OCI-M2 (cell line): ENCODE measurements around the gene TRIM56.
"Not testable (repeated sequence)": the region's sequence is repeated elsewhere in the genome, so short reads cannot be mapped to it uniquely, and the experiment has no call there.

Experiments used
- DNase-seq: peaks from one replicate; lab custom pipeline; 2025; ENCODE audit not compliant: unreplicated experiment; lab: John Stamatoyannopoulos, UW

TRIM56 gene

DNA sequence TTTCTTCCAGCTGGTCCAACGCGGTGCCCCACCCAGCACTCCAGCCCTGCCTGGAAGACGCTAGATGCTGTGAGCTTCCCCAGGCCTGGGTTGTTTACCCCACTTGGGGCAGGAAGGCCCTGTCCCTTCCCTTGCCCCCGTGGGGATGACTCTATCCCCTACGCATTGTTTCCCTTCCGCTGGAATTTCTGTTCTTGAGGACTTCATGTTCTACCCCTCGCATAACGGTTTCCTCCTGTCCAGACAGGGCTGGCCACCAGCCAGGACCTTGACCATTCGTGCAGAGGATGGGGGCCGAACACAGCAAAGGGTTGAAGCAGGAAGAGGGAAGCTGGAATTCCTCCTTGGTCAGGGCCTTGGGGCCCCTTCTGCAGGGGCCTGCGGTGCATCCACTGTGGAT lies 27.0 kb downstream of the TRIM56 start:
- DNase-seq = no peak

DNA sequence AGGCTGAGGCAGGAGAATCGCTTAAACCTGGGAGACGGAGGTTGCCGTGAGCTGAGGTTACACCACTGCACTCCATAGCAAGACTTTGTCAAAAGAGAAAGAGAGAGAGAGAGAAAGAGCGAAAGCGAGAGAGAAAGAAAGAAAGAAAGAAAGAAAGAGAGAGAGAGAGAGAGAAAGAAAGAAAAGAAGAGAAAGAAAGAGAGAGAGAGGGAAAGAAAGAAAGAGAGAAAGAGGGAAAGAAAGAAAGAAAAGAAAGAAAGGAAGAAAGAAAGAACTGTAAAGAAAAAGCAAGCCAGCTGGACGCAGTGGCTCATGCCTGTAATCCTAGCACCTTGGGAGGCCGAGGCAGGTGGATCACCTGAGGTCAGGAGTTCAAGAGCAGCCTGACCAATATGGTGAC lies 27.9 kb downstream of the TRIM56 start:
- DNase-seq = not testable (repeated sequence)

DNA sequence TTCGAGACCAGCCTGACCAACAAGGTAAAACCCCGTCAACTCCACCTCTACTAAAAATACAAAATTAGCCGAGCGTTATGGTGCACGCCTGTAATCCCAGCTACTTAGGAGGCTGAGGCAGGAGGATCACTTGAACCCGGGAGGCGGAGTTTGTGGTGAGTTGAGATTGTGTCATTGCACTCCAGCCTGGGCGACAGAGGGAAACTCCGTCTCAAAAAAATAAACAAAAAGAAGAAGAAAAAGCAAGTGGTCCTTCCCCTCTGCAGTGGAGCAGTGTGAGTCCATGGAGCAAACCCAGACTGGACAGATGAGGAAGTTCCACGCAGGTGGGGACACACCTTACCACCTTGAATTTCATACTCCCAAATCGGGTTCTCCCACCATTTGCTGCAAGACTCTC lies 28.6 kb downstream of the TRIM56 start:
- no peak for DNase-seq

DNA sequence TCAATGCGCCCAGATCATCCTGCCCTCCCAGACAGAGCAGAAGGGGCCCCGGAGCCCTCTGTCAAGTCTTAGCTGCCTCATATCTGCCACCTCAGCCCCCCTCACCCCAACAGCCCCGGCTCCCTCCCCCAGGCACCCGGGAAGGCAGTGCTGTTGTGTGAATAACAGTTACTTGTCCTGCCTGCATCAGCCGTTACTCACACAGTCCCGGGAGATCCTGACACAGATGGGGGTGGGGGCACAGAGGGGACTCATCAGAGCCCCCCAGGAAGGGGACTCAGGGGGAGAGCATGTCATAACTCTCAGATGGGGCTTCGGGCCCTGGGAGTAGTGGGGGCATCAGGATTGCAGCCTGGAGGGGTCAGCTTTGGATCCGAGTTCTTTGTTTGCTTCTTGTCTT lies 29.2 kb downstream of the TRIM56 start:
- no peak for DNase-seq

DNA sequence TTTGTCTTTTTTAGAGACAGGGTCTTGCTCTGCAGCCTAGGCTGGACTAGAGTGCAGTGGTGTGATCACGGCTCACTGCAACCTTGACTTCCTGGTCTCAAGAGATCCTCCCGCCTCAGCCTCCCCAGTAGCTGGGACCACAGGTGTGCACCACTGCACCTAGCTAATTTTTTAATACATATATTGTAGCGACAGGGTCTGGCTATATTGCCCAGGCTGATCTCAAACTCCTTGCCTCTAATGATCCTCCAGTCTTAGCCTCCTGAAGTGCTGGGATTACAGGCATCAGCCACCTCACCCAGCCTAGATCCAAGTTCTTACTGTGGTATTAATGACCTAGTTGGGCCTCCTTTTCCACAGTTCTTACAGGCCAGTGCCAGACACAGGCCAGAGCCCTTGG lies 29.9 kb downstream of the TRIM56 start:
- DNase-seq = no peak

DNA sequence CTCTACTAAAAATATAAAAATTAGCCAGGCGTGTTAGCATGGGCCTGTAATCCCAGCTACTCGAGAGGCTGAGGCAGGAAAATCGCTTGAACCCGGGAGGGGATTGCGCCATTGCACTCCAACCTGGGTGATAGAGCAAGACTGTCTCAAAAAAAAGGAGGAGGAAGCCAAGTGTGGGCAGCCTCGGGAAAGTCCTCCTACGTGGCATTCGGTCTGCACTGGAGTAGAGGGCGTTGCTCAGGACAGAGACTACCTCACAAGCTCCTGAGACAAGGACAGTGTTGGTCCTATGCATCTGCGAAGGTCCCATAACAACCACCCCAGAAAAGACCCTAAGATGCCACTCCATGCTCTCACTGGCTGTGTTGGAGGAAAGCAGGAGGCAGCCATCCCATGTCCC lies 31.6 kb downstream of the TRIM56 start:
- no peak for DNase-seq

DNA sequence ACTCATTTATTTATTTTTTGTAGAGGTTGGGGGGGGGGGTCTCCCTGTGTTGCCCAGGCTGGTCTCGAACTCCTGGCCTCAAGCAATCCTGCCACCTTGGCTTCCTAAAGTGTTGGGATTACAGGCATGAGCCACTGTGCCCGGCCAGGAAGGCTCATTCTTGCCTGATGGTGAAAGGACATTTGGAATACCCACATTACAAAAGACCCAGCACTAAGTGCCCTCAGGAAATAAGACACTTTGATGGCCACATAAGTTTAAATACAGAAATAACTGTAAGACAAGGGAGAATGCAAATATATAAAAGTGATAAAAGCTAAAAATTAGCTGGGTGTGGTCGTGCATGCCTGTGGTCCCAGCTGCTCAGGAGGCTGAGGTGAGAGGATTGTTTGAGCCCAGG lies 33.6 kb downstream of the TRIM56 start:
- DNase-seq = no peak

DNA sequence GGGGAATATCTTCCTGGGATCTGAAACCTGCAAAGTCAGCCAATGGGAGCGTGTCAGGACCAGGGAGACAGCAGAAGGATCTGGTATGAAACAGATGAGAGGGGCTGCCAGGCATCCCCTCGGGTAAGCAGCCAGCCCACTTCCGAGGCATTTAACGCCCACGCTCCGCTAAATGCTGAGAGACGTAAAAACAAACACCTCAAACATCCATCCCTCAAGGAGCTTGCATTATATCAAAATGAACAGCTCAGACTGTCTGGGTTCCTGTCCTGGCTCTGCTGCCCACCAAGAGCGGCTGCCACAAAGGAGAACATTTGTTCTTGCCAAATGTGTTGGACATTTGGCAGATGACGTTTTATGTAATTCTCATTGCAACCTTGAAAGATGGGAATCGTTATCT lies 34.6 kb downstream of the TRIM56 start:
- DNase-seq = no peak

DNA sequence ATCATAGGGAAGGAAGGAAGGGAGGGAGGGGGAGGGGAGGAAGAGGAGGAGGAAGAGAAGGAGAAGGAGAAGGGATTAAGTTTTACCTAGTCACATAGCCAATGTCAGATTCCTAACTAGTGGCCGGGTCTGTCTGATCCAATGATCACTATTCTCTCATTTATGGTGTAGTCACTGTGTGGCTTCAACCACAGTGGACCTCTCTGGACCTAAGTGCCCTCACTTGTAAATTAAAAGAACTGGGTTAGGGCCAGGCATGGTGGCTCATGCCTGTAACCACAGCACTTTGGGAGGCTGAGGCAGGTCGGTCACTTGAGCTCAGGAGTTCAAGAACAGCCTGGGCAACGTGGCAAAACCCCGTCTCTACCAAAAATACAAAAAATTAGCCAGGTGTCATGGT lies 35.0 kb downstream of the TRIM56 start:
- DNase-seq = no peak

DNA sequence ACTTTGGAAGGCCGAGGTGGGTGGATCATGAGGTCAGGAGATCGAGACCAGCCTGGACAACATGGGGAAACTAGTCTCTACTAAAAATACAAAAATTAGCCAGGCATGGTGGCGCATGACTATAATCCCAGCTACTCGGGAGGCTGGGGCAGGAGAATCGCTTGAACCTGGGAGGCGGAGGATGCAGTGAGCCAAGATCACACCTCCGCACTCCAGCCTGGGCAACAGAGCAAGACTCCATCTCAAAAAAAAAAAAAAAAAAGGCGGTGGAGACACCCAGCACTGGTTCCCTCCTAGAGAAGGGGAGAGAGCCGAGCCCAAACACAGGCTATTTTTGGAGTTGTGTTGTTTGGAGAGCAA lies 36.3 kb downstream of the TRIM56 start:
- DNase-seq = not testable (repeated sequence)

DNA sequence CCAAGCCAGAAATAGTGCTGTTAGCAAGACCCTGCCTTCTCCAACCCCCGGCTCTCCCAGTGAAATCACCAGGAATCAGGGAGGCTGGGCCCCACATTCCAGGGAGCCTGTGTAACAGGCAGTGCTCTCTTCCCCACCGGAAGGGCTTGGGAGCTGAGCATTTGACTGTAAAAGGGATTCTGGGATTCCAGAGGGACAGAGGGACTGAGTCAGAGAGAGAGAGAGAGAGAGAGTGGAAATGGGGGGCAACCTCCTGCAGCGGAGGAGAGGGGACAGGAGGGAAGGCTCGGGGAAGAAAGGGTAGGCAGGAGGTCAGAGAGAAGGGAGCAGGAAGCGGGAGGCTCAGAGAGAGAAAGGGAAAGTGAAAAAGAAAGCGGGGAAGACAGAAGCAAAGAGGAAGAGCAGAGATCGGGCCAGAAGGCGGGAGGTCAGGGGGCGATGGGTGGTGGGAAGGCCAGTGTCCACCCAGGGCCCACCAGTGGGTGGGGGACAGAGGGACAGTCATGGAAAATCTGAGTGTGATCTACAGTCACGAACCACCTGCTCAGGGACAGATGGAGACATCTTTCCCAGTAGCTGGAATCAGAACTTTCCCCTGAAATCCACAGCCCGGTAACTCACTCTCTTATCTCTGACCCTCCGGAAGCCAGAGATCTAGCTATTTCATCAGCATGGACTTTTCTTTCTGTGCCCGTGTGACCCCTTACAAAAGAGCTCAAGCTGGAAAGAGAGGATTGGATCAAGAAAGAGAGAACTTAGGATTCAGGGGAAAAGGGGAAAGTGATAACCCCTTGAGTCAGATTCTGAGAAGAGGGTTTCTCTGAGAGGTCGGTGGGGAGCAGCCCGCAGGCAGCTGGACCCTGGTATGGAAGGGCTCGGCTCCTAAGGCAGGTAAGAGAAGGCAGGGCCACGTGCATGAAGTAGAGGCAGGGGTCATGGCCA lies 37.0 kb downstream of the TRIM56 start:
- DNase-seq = no peak

DNA sequence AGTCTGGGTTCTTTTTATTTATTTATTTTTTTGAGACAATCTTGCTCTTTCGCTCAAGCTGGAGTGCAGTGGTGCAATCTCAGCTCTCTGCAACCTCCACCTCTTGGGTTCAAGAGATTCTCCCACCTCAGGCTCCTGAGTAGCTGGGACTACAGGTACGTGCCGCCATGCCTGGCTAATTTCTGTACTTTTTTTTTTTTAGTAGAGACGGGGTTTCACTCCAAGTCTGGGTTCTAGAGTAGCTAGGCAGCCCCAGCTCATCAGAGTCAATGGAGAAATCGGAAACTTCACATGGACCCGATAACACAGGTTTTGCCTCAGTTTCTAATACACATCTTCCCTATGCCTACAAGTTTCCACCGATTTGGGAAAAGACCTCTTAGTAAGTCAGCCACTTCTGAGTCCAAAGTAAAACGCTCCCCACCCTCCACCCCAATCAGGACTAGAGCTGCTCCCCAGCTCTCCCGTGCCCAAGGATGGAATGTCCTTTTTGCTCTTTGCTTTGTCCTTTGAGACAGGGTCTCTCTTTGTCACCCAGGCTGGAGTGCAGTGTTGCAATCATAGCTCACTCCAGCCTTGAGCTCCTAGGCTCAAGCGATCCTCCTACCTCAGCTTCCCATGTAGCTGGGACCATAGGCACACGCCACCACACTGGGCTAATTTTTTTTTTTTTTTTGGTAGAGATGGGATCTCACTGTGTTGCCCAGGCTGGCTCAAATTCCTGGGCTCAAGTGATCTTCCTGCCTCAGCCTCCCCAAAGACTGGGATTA lies 37.8 kb downstream of the TRIM56 start:
- DNase-seq = no peak

DNA sequence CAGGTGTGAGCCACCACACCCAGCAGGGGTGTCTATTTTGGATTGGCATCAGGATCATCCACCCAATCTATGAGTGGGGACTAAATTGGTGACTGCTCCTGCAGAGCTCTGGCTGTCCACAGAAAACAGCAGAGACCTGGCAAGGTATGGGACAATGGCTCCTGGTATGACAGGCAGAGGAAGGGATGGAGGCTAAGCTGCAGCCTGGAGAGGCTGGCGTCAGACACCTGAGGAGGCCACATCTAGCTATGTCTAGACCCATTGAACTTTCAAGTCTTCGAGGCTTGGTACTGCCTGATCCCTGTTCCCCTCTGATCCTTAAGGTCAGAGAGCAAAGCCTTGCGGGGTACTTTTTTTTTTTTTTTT lies 38.4 kb downstream of the TRIM56 start:
- DNase-seq = no peak

DNA sequence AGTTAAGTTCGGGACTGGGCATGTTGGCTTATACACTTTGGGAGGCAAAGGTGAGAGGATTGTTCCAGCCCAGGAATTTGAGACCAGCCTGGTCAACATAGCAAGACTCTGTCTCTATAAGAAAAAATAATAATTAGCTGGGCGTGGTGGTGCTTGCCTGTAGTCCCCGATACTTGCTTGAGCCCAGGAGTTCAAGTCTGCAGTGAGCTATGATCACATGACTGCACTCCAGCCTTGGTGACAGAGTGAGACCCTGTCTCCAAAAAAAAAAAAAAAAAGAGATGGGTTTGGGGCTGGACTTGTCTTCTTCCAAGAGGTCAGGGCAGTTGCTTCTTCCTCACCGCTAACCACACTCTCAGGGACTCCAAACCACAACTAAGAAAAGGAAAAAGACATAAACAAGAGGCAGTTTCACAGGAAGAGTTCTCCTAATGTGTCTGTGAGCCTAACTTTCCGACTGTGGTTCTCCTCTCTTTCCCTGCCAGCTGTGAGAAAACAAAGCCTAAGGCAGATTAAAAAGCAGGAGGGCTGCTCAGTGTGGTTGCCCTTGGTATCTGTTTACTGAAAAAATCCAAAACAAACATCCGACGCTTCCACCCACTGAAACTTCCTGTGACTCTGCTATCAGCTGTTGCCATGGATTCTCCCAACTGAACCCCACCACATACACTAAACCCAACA lies 39.2 kb downstream of the TRIM56 start:
- no peak for DNase-seq

DNA sequence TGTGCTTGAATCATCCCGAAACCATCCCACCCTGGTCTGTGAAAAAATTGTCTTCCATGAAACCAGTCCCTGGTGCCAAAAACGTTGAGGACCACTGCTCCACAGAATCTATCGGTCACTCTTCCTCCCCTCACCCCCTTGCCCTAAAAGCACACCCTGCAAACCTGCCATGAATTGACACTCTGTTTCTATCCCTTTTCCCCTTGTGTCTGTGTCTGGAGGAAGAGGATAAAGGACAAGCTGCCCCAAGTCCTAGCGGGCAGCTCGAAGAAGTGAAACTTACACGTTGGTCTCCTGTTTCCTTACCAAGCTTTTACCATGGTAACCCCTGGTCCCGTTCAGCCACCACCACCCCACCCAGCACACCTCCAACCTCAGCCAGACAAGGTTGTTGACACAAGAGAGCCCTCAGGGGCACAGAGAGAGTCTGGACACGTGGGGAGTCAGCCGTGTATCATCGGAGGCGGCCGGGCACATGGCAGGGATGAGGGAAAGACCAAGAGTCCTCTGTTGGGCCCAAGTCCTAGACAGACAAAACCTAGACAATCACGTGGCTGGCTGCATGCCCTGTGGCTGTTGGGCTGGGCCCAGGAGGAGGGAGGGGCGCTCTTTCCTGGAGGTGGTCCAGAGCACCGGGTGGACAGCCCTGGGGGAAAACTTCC lies 40.8 kb downstream of the TRIM56 start:
- DNase-seq = no peak

DNA sequence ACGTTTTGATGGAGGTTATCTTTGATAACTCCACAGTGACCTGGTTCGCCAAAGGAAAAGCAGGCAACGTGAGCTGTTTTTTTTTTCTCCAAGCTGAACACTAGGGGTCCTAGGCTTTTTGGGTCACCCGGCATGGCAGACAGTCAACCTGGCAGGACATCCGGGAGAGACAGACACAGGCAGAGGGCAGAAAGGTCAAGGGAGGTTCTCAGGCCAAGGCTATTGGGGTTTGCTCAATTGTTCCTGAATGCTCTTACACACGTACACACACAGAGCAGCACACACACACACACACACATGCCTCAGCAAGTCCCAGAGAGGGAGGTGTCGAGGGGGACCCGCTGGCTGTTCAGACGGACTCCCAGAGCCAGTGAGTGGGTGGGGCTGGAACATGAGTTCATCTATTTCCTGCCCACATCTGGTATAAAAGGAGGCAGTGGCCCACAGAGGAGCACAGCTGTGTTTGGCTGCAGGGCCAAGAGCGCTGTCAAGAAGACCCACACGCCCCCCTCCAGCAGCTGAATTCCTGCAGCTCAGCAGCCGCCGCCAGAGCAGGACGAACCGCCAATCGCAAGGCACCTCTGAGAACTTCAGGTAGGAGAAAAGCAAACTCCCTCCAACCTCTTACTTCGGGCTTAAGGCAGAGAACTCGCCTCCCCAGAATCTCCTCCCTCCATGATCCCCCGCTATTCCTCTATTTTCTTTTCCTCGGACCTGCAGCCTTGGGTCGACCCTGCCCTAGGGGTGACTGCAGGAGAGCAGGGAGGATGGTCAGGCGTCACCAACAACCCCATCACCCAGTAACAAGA lies 41.6 kb downstream of the TRIM56 start, which contains the start of gene SERPINE1:
Gene SERPINE1, plus strand, starts transcription at position 454 of the 809 bp plus-strand sequence. CDS start 1,290 bp downstream, outside the sequence.
- no peak for DNase-seq

DNA sequence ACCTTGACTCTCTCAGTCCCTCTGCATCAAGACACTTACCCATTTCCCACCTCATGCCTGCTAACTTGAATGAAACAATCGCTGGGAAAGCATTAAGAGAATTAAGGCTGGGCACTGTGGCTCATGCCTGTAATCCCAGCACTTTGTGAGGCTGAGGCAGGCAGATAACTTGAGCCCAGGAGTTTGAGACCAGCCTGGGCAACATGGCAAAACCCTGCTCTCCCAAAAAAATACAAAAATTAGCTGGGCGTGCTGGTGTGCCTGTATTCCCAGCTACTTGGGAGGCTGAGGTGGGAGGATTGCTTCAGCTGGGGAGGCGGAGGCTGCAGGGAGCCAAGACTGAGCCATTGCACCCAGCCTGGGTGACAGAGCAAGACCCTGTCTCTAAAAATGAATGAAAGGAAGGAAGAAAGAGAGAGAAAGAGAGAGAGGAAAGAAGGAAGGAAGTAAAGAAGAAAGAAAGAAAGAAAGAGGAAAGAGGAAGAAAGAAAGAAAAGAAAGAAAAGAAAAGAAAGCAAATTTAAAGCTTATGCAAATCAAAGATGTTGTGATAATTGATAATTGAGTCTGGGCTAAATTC lies 42.3 kb downstream of the TRIM56 start:
- no peak for DNase-seq

DNA sequence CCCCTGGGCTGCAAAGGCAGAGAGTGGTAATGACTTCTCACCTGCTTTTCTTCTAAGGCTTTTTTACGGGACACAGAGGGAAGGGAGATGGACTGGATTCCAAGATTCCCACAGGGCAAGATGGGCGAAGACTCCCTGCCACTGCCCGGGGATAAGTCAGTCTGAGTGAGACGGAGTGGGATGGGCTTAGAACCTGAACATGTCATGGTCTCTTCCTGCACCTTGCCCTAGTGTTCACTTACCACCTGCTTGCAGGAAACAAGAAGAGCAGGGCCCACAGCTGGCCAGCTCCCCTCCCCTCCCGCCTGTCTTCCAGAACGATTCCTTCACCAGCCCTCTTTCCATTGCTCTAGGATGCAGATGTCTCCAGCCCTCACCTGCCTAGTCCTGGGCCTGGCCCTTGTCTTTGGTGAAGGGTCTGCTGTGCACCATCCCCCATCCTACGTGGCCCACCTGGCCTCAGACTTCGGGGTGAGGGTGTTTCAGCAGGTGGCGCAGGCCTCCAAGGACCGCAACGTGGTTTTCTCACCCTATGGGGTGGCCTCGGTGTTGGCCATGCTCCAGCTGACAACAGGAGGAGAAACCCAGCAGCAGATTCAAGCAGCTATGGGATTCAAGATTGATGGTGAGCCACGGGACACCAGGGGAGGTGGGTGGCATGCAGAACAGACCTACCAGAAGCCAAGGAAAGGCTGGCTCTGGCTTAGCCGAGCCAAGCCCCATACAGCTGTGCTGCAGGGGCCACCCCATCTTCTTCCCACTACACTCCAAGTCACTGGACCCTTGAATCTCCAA lies 43.0 kb downstream of the TRIM56 start:
- DNase-seq = no peak

DNA sequence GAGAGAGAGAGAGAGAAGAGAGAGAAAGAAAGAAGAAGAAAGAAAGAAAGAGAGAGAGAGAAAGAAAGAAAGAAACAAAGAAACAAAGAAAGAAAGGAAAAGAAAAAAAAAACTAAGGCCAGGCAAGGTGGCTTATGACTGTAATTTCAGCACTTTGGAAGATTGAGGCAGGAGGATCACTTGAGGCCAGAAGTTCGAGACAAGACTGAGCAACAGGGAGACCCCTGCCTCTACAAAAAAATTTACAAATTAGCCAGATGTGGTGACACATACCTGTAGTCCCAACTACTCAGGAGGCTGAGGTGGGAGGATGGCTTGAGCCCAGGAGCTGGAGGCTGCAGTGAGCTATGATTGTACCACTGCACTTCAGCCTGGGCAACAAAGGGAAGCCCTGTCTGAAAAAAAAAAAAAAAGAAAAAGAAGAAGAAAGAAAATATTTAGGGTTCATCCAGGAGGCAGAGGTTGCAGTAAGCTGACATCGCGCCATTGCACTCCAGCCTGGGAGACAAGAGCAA lies 44.4 kb downstream of the TRIM56 start:
- DNase-seq = no peak
